GOT3 (cell line): ENCODE measurements around the gene DTWD2.
"Not testable (repeated sequence)": the region's sequence is repeated elsewhere in the genome, so short reads cannot be mapped to it uniquely, and the experiment has no call there.

Experiments
- DNase-seq: peaks from one replicate; lab custom pipeline; 2025; ENCODE audit warnings: mixed read lengths; lab: John Stamatoyannopoulos, UW

DTWD2 gene

GRCh38 chr5:118950354-118950753 is 38.0 kb downstream of the DTWD2 start:
- DNase-seq: not testable (repeated sequence)

- DNase-seq: no peak
Measured at GRCh38 chr5:118946138-118946800, 42.1 kb downstream of the DTWD2 start.

GRCh38 chr5:118937393-118938061 is 50.8 kb downstream of the DTWD2 start:
- no peak for DNase-seq

- no peak for DNase-seq
Measured at GRCh38 chr5:118933703-118934102, 54.6 kb downstream of the DTWD2 start.

- DNase-seq: no peak
Measured at GRCh38 chr5:118931564-118931963, 56.8 kb downstream of the DTWD2 start.

GRCh38 chr5:118924006-118924389 is 64.3 kb downstream of the DTWD2 start:
- no peak for DNase-seq

- no peak for DNase-seq
Measured at GRCh38 chr5:118923295-118924005, 64.9 kb downstream of the DTWD2 start.

- DNase-seq: no peak
Measured at GRCh38 chr5:118921866-118922265, 66.5 kb downstream of the DTWD2 start.

- no peak for DNase-seq
Measured at GRCh38 chr5:118919016-118919415, 69.3 kb downstream of the DTWD2 start.

GRCh38 chr5:118918232-118918631 is 70.1 kb downstream of the DTWD2 start:
- DNase-seq: no peak

- DNase-seq: not testable (repeated sequence)
Measured at GRCh38 chr5:118907536-118907935, 80.8 kb downstream of the DTWD2 start.

GRCh38 chr5:118906947-118907346 is 81.4 kb downstream of the DTWD2 start:
- DNase-seq: no peak

GRCh38 chr5:118905196-118905595 is 83.2 kb downstream of the DTWD2 start:
- DNase-seq: no peak

- DNase-seq: no peak
Measured at GRCh38 chr5:118902656-118903438, 85.5 kb downstream of the DTWD2 start.

- DNase-seq: no peak
Measured at GRCh38 chr5:118894709-118895108, 93.6 kb downstream of the DTWD2 start.

GRCh38 chr5:118891252-118891651 is 97.1 kb downstream of the DTWD2 start:
- no peak for DNase-seq

GRCh38 chr5:118889165-118889564 is 99.2 kb downstream of the DTWD2 start:
- DNase-seq: no peak

- no peak for DNase-seq
Measured at GRCh38 chr5:118888556-118888955, 99.8 kb downstream of the DTWD2 start.

GRCh38 chr5:118883362-118883761 is 105.0 kb downstream of the DTWD2 start:
- DNase-seq: no peak

GRCh38 chr5:118882666-118883065 is 105.7 kb downstream of the DTWD2 start:
- DNase-seq: no peak

- DNase-seq: not testable (repeated sequence)
Measured at GRCh38 chr5:118876852-118877251, 111.5 kb downstream of the DTWD2 start.

GRCh38 chr5:118875131-118875530 is 113.2 kb downstream of the DTWD2 start:
- DNase-seq: no peak
